Measurements from ENCODE around the gene PPT2. TPM values are rescaled to one million over a fixed set of nuclear protein-coding genes. Genes with fewer than 3 reads are reported as not detected.

The PPT2 gene
- total RNA-seq, 1 donor from 2014 or later: 55.1 TPM

- Mint-ChIP-seq H3K27ac (ENCODE audit: unreplicated experiment) (peak overlapping the region; percentile 66), H3K27me3 (ENCODE audit: unreplicated experiment) (peaks cover 12% of the 10 kb centered on the region), H3K9me3 (ENCODE audit: unreplicated experiment) (peaks cover 10% of the 10 kb centered on the region), H3K4me1 (ENCODE audit: low read depth, unreplicated experiment) (peaks cover 15% of the 10 kb centered on the region), H3K4me3 (ENCODE audit: unreplicated experiment) (peak overlapping the region; percentile 59), H3K36me3 (ENCODE audit: unreplicated experiment) (no peaks in the 10 kb centered on the region)
- TF ChIP-seq CTCF (IDR thresholded peaks at IDR 0.05; ENCODE audit: partially characterized antibody, unreplicated experiment): no peak
- DNase-seq: no peak
Observed at GRCh38 chr6:32131439-32131948, 22.4 kb upstream of the PPT2 start.

GRCh38 chr6:32132110-32132509, 21.8 kb upstream of the PPT2 start:
- Mint-ChIP-seq H3K4me1 (ENCODE audit: low read depth, unreplicated experiment) (peaks cover 11% of the 10 kb centered on the region), H3K4me3 (ENCODE audit: unreplicated experiment) (no peak overlapping the region), H3K36me3 (ENCODE audit: unreplicated experiment) (no peaks in the 10 kb centered on the region), H3K27me3 (ENCODE audit: unreplicated experiment) (peaks cover 7% of the 10 kb centered on the region), H3K9me3 (ENCODE audit: unreplicated experiment) (peaks cover 8% of the 10 kb centered on the region), H3K27ac (ENCODE audit: unreplicated experiment) (no peak overlapping the region)
- TF ChIP-seq CTCF (IDR thresholded peaks at IDR 0.05; ENCODE audit: partially characterized antibody, unreplicated experiment): no peak
- DNase-seq: no peak

GRCh38 chr6:32133786-32134185, 20.2 kb upstream of the PPT2 start:
- peaks cover 3% of the 10 kb centered on the region for H3K27me3 Mint-ChIP-seq (ENCODE audit: unreplicated experiment)
- no peak overlapping the region for H3K4me3 Mint-ChIP-seq (ENCODE audit: unreplicated experiment)
- no peak for DNase-seq
- no peak overlapping the region for H3K27ac Mint-ChIP-seq (ENCODE audit: unreplicated experiment)
- no peaks in the 10 kb centered on the region for H3K36me3 Mint-ChIP-seq (ENCODE audit: unreplicated experiment)
- peaks cover 4% of the 10 kb centered on the region for H3K4me1 Mint-ChIP-seq (ENCODE audit: low read depth, unreplicated experiment)
- TF ChIP-seq CTCF (IDR thresholded peaks at IDR 0.05; ENCODE audit: partially characterized antibody, unreplicated experiment): no peak
- no peaks in the 10 kb centered on the region for H3K9me3 Mint-ChIP-seq (ENCODE audit: unreplicated experiment)

- H3K4me3 Mint-ChIP-seq (ENCODE audit: unreplicated experiment): no peak overlapping the region
- no peaks in the 10 kb centered on the region for H3K4me1 Mint-ChIP-seq (ENCODE audit: low read depth, unreplicated experiment)
- H3K27me3 Mint-ChIP-seq (ENCODE audit: unreplicated experiment): peaks cover 14% of the 10 kb centered on the region
- TF ChIP-seq CTCF (IDR thresholded peaks at IDR 0.05; ENCODE audit: partially characterized antibody, unreplicated experiment): no peak
- no peaks in the 10 kb centered on the region for H3K36me3 Mint-ChIP-seq (ENCODE audit: unreplicated experiment)
- no peak for DNase-seq
- no peak overlapping the region for H3K27ac Mint-ChIP-seq (ENCODE audit: unreplicated experiment)
- H3K9me3 Mint-ChIP-seq (ENCODE audit: unreplicated experiment): no peaks in the 10 kb centered on the region
Observed at GRCh38 chr6:32137454-32137853, 16.5 kb upstream of the PPT2 start.

GRCh38 chr6:32139590-32139989, 14.4 kb upstream of the PPT2 start:
- no peak for DNase-seq
- H3K4me1 Mint-ChIP-seq (ENCODE audit: low read depth, unreplicated experiment): no peaks in the 10 kb centered on the region
- no peaks in the 10 kb centered on the region for H3K9me3 Mint-ChIP-seq (ENCODE audit: unreplicated experiment)
- peaks cover 14% of the 10 kb centered on the region for H3K27me3 Mint-ChIP-seq (ENCODE audit: unreplicated experiment)
- no peaks in the 10 kb centered on the region for H3K36me3 Mint-ChIP-seq (ENCODE audit: unreplicated experiment)
- no peak overlapping the region for H3K4me3 Mint-ChIP-seq (ENCODE audit: unreplicated experiment)
- no peak for TF ChIP-seq CTCF (IDR thresholded peaks at IDR 0.05; ENCODE audit: partially characterized antibody, unreplicated experiment)
- H3K27ac Mint-ChIP-seq (ENCODE audit: unreplicated experiment): no peak overlapping the region

Data from glutamatergic neuron (in vitro differentiated cells).